Mesenchymal stem cell (in vitro differentiated cells and primary cell): Measurements from ENCODE around the gene RBPJL.

Source experiments
- DNase-seq: peaks from one replicate; pipeline ENCODE4 v3.0.0-alpha.2; 2013
- H2AFZ ChIP-seq: one replicate; pipeline ENCODE4 v1.6.1; 2013; ENCODE audit warnings: low read depth, mild to moderate bottlenecking, control low read depth, inconsistent platforms, low read length, moderate library complexity
- H2AK5ac ChIP-seq: 2 replicates; pipeline ENCODE4 v1.6.1; 2013; ENCODE audit warnings: low read length, moderate library complexity, mild to moderate bottlenecking, inconsistent platforms; ENCODE audit not compliant: severe bottlenecking
- H2BK120ac ChIP-seq: one replicate; pipeline ENCODE4 v1.6.1; 2013; ENCODE audit warnings: low read depth, mild to moderate bottlenecking, inconsistent platforms, low read length, moderate library complexity
- H2BK12ac ChIP-seq, 2 experiments: one replicate each; pipeline ENCODE4 v1.6.1; 2013; ENCODE audit warnings: inconsistent platforms in 2 of 2, low read length in 2 of 2, mild to moderate bottlenecking in 2 of 2, moderate library complexity in 2 of 2, control low read depth in 1 of 2
- H2BK15ac ChIP-seq: one replicate; pipeline ENCODE4 v1.6.1; 2013; ENCODE audit warnings: mild to moderate bottlenecking, low read depth, inconsistent platforms; ENCODE audit not compliant: poor library complexity, severe bottlenecking
- H2BK5ac ChIP-seq: 2 replicates; pipeline ENCODE4 v1.6.1; 2013; ENCODE audit warnings: low read depth, mild to moderate bottlenecking, low read length, control low read depth, inconsistent platforms; ENCODE audit not compliant: poor library complexity, severe bottlenecking
- H3K14ac ChIP-seq, 2 experiments: one replicate each; pipeline ENCODE4 v1.6.1; 2013; ENCODE audit warnings: inconsistent platforms in 2 of 2, low read length in 2 of 2, control low read depth in 1 of 2, mild to moderate bottlenecking in 1 of 2, moderate library complexity in 1 of 2
- H3K18ac ChIP-seq, 2 experiments: one replicate each; pipeline ENCODE4 v1.6.1; 2013; ENCODE audit warnings: inconsistent platforms in 2 of 2, low read length in 2 of 2, control low read depth in 1 of 2, low read depth in 1 of 2, mild to moderate bottlenecking in 1 of 2
- H3K23ac ChIP-seq, 2 experiments: one replicate each; pipeline ENCODE4 v1.6.1; 2013; ENCODE audit warnings: inconsistent platforms in 2 of 2, low read length in 2 of 2, mild to moderate bottlenecking in 2 of 2, moderate library complexity in 2 of 2, control low read depth in 1 of 2
- H3K27ac ChIP-seq: 2 replicates; pipeline ENCODE4 v1.5.1; 2013; ENCODE audit warnings: mild to moderate bottlenecking, moderate library complexity, low read length, control low read depth, inconsistent platforms; ENCODE audit not compliant: poor library complexity, severe bottlenecking
- H3K27me3 ChIP-seq, 2 experiments: 2 replicates each; pipeline versions ENCODE4 v1.6.1 to v1.7.0; 2013; ENCODE audit warnings: low read length in 2 of 2, mild to moderate bottlenecking in 2 of 2, moderate library complexity in 2 of 2, control low read depth in 1 of 2, inconsistent platforms in 1 of 2; ENCODE audit not compliant: control insufficient read depth in 1 of 2, insufficient read depth in 1 of 2
- H3K36me3 ChIP-seq, 2 experiments: 2 replicates each; pipeline versions ENCODE4 v1.6.1 to v1.7.0; 2013; ENCODE audit warnings: low read length in 2 of 2, control low read depth in 1 of 2, inconsistent platforms in 1 of 2, low read depth in 1 of 2, mild to moderate bottlenecking in 1 of 2; ENCODE audit not compliant: insufficient read depth in 2 of 2, control insufficient read depth in 1 of 2
- H3K4ac ChIP-seq, 2 experiments: one replicate each; pipeline ENCODE4 v1.6.1; 2013; ENCODE audit warnings: inconsistent platforms in 2 of 2, low read length in 2 of 2, mild to moderate bottlenecking in 2 of 2, moderate library complexity in 2 of 2, control low read depth in 1 of 2, low read depth in 1 of 2
- H3K4me1 ChIP-seq: 2 replicates; pipeline ENCODE4 v1.6.1; 2013; ENCODE audit warnings: low read depth, low read length, control low read depth; ENCODE audit not compliant: control insufficient read depth, insufficient read depth
- H3K4me2 ChIP-seq: 2 replicates; pipeline ENCODE4 v1.6.1; 2013; ENCODE audit warnings: low read length, mild to moderate bottlenecking, inconsistent platforms; ENCODE audit not compliant: poor library complexity, severe bottlenecking
- H3K4me3 ChIP-seq, 2 experiments: 2 replicates each; pipeline versions ENCODE4 v1.5.1 to v1.7.0; 2013; ENCODE audit warnings: low read length in 2 of 2, mild to moderate bottlenecking in 2 of 2, control low read depth in 1 of 2, low read depth in 1 of 2; ENCODE audit not compliant: insufficient read depth in 1 of 2
- H3K79me1 ChIP-seq: replicated peaks from 2 replicates; pipeline ENCODE4 v1.6.1; 2013; ENCODE audit warnings: mild to moderate bottlenecking, control low read depth, low read length, inconsistent platforms; ENCODE audit not compliant: poor library complexity, severe bottlenecking
- H3K9ac ChIP-seq: 2 replicates; pipeline ENCODE4 v1.7.0; 2013; ENCODE audit warnings: mild to moderate bottlenecking, low read length, moderate library complexity
- H3K9me3 ChIP-seq: 2 replicates; pipeline ENCODE4 v1.7.0; 2013; ENCODE audit warnings: mild to moderate bottlenecking, low read length; ENCODE audit not compliant: control insufficient read depth
- H4K8ac ChIP-seq: one replicate; pipeline ENCODE4 v1.6.1; 2013; ENCODE audit warnings: inconsistent platforms, mild to moderate bottlenecking, low read length, moderate library complexity
- H4K91ac ChIP-seq: one replicate; pipeline ENCODE4 v1.6.1; 2013; ENCODE audit warnings: mild to moderate bottlenecking, low read length, inconsistent platforms
- WGBS: methylation state at CpG from one replicate; pipeline ENCODE4 v1.1.7; 2013; ENCODE audit warnings: mixed read lengths; 5-methylcytosine and 5-hydroxymethylcytosine counted together

RBPJL gene

DNA sequence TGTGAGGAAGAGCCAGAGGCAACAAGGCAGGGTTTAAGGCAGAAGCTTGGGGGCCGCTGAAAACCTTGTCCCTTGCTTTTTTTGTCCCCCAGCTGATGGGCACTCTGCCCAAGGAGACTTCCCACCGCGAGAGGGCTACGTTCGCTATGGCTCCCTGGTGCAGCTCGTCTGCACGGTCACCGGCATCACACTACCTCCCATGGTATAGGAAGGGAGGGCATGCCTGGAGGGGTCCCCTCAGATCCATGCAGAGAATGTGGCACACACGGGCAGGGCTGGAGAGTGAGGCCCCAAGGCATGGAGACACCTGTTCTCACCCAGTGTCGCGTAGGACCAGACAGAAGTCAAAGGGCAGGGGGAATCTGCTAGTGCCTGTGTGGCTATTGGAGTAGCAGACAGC, 7.3 kb downstream of the RBPJL start:
- Histone ChIP-seq H2BK12ac (no peak overlapping the region), H4K91ac (no peak overlapping the region), H2BK15ac (no peak overlapping the region), H3K27me3 (peaks cover 12 to 71% of the 10 kb centered on the region in 2 experiments), H2AFZ (no peak overlapping the region), H3K23ac (no peak overlapping the region), H3K4ac (no peak overlapping the region), H3K9me3 (no peaks in the 10 kb centered on the region), H3K27ac (no peak overlapping the region), H3K18ac (no peak overlapping the region), H2AK5ac (no peak overlapping the region), H4K8ac (no peak overlapping the region), H3K36me3 (peaks cover 0 to 4% of the 10 kb centered on the region in 2 experiments), H2BK120ac (no peak overlapping the region), H3K9ac (no peak overlapping the region), H3K79me1 (no peaks in the 10 kb centered on the region), H3K14ac (no peak overlapping the region), H3K4me1 (peaks cover 5% of the 10 kb centered on the region), H2BK5ac (no peak overlapping the region), H3K4me2 (no peak overlapping the region), H3K4me3 (no peak overlapping the region)
- no peak for DNase-seq
- WGBS = 88% methylated on average over 11 of the region's 11 CpGs

DNA sequence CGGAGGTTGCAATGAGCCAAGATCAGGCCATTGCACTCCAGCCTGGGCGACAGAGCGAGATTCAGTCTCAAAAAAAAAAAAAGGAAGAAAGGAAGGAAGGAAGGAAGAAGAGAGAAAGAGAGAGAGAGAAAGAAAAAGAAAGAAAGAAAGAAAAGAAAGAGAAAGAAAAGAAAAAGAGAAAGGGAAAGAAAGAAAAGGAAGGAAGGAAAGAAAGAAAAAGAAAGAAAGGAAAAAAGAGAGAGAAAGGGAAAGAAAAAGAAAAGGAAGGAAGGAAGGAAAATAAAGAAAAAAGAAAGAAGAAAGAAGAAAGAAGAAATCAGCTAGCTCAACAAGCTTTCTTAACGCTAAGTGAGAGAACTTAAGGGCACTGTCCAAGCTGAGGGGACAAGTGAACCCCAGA, 9.0 kb downstream of the RBPJL start:
- H3K4me2 ChIP-seq = no peak overlapping the region
- H4K8ac ChIP-seq = no peak overlapping the region
- no peak overlapping the region for H3K23ac ChIP-seq
- no peak for DNase-seq
- no peak overlapping the region for H3K18ac ChIP-seq
- H4K91ac ChIP-seq = no peak overlapping the region
- H2BK5ac ChIP-seq = no peak overlapping the region
- H2BK12ac ChIP-seq = no peak overlapping the region
- H2AK5ac ChIP-seq = no peak overlapping the region
- H3K14ac ChIP-seq = no peak overlapping the region
- peaks cover 5% of the 10 kb centered on the region for H3K4me1 ChIP-seq
- peaks cover 0 to 4% of the 10 kb centered on the region in 2 experiments for H3K36me3 ChIP-seq
- peaks cover 12 to 63% of the 10 kb centered on the region in 2 experiments for H3K27me3 ChIP-seq
- H3K9ac ChIP-seq = no peak overlapping the region
- H3K79me1 ChIP-seq = no peaks in the 10 kb centered on the region
- no peaks in the 10 kb centered on the region for H3K9me3 ChIP-seq
- no peak overlapping the region for H3K27ac ChIP-seq
- H2BK15ac ChIP-seq = no peak overlapping the region
- WGBS = 90% methylated on average over 4 of the region's 4 CpGs
- no peak overlapping the region for H3K4me3 ChIP-seq
- H3K4ac ChIP-seq = no peak overlapping the region
- no peak overlapping the region for H2BK120ac ChIP-seq
- H2AFZ ChIP-seq = no peak overlapping the region

DNA sequence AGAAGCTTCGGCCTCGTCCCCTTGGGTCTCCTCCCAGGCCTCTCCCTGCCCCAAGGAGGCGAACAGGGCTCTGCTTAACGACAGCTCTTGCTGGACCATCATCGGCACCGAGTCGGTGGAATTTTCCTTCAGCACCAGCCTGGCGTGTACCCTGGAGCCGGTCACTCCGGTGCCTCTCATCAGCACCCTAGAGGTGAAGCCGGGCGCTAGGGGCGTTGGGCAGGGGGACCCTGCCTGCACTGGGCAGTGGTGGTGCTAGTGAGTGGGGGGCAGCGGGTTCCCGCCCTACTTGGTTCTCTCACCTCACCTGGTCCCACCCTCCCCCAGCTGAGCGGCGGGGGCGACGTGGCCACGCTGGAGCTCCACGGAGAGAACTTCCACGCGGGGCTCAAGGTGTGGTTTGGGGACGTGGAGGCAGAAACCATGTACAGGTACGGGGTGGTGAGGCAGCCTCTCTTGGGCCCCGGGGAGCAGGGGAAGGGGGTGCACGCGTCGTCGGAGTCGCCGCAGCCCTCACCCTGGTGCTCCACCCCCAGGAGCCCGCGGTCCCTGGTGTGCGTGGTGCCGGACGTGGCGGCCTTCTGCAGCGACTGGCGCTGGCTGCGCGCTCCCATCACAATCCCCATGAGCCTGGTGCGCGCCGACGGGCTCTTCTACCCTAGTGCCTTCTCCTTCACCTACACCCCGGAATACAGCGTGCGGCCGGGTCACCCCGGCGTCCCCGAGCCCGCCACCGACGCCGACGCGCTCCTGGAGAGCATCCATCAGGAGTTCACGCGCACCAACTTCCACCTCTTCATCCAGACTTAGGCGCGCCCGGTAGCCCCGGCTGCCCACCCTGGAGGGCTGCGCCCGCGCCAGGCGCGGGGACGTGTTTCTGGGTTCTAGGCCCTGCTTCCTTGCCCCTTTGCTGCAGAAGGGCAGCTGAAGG, 9.8 kb downstream of the RBPJL start:
- 93% methylated on average over 66 of the region's 71 CpGs for WGBS

DNA sequence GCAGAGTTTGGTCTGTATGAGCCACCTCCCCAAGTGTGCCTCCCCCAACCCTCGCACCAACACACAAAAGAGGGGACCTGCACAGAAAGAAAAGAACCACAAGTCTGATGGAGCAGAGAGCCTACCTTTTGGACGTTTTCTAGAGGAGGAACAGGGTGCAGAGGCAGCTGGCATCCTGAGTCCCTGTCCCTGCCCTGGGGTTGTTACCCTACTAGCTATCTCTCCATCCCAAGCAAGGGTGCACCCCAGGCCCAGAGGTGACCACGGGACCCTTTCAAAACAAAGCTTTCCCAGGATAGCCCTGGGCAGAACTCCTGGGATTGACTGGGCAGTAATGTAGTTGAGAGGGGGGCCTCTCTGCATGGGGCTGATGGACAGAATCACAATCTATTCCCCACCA, 11.2 kb downstream of the RBPJL start:
- Histone ChIP-seq H3K36me3 (peaks cover 0 to 4% of the 10 kb centered on the region in 2 experiments), H3K18ac (no peak overlapping the region), H2BK12ac (no peak overlapping the region), H3K9me3 (no peaks in the 10 kb centered on the region), H3K9ac (no peak overlapping the region), H3K79me1 (no peaks in the 10 kb centered on the region), H3K4me2 (no peak overlapping the region), H3K14ac (no peak overlapping the region), H2BK15ac (no peak overlapping the region), H3K27me3 (peaks cover 12 to 47% of the 10 kb centered on the region in 2 experiments), H2BK120ac (no peak overlapping the region), H2AK5ac (no peak overlapping the region), H3K23ac (no peak overlapping the region), H3K4me1 (peaks cover 2% of the 10 kb centered on the region), H3K4me3 (no peak overlapping the region), H2AFZ (no peak overlapping the region), H2BK5ac (no peak overlapping the region), H4K91ac (no peak overlapping the region), H3K27ac (no peak overlapping the region), H3K4ac (no peak overlapping the region), H4K8ac (no peak overlapping the region)
- WGBS = 59% methylated on average over 2 of the region's 3 CpGs
- no peak for DNase-seq

More for the DNA sequence above, 9.8 kb downstream of the RBPJL start:
- H2BK12ac ChIP-seq = no peak overlapping the region
- H3K4me1 ChIP-seq = peaks cover 4% of the 10 kb centered on the region
- peaks cover 12 to 61% of the 10 kb centered on the region in 2 experiments for H3K27me3 ChIP-seq
- no peak overlapping the region for H3K4ac ChIP-seq
- peak overlapping the region in 1 of 2 experiments; percentile 41 for H3K4me3 ChIP-seq
- peaks cover 0 to 4% of the 10 kb centered on the region in 2 experiments for H3K36me3 ChIP-seq
- H2BK5ac ChIP-seq = no peak overlapping the region
- H3K9me3 ChIP-seq = no peaks in the 10 kb centered on the region
- H3K9ac ChIP-seq = no peak overlapping the region
- no peak overlapping the region for H3K27ac ChIP-seq
- H2AFZ ChIP-seq = no peak overlapping the region
- no peak overlapping the region for H3K23ac ChIP-seq
- no peak overlapping the region for H2AK5ac ChIP-seq
- DNase-seq = no peak
- no peak overlapping the region for H3K18ac ChIP-seq
- no peak overlapping the region for H4K8ac ChIP-seq
- no peak overlapping the region for H3K4me2 ChIP-seq
- H3K14ac ChIP-seq = no peak overlapping the region
- no peaks in the 10 kb centered on the region for H3K79me1 ChIP-seq
- no peak overlapping the region for H2BK15ac ChIP-seq
- H4K91ac ChIP-seq = no peak overlapping the region
- no peak overlapping the region for H2BK120ac ChIP-seq
